H9 (cell line): ENCODE results near the gene CLDN12. TPM values are rescaled to one million over a fixed set of nuclear protein-coding genes. Genes with fewer than 3 reads are reported as not detected.

Experiments used
- DNase-seq: peaks from one replicate; pipeline ENCODE4 v3.0.0-alpha.2; 2017
- H2AFZ ChIP-seq: one replicate; pipeline ENCODE4 v1.6.1; 2013; ENCODE audit warnings: mild to moderate bottlenecking, low read length, control low read depth, moderate library complexity
- H2AK5ac ChIP-seq: 2 replicates; pipeline ENCODE4 v1.6.1; 2013; ENCODE audit warnings: low read length, control low read depth, mixed read lengths; ENCODE audit not compliant: insufficient read length
- H2BK120ac ChIP-seq: one replicate; pipeline ENCODE4 v1.6.1; 2013; ENCODE audit warnings: low read depth, mild to moderate bottlenecking, low read length, control low read depth, inconsistent platforms; ENCODE audit not compliant: poor library complexity, severe bottlenecking
- H2BK12ac ChIP-seq: 2 replicates; pipeline ENCODE4 v1.6.1; 2013; ENCODE audit warnings: low read length, control low read depth, mixed read lengths, low read depth; ENCODE audit not compliant: insufficient read length
- H2BK15ac ChIP-seq: 2 replicates; pipeline ENCODE4 v1.6.1; 2013; ENCODE audit warnings: low read depth, low read length, control low read depth
- H2BK20ac ChIP-seq: one replicate; pipeline ENCODE4 v1.6.1; 2013; ENCODE audit warnings: low read depth, mild to moderate bottlenecking, low read length, control low read depth, inconsistent platforms; ENCODE audit not compliant: poor library complexity, severe bottlenecking
- H2BK5ac ChIP-seq: 2 replicates; pipeline ENCODE4 v1.6.1; 2013; ENCODE audit warnings: low read length, control low read depth, mixed read lengths; ENCODE audit not compliant: insufficient read length
- H3K14ac ChIP-seq: 2 replicates; pipeline ENCODE4 v1.6.1; 2013; ENCODE audit warnings: low read length, control low read depth; ENCODE audit not compliant: insufficient read depth
- H3K18ac ChIP-seq: 2 replicates; pipeline ENCODE4 v1.6.1; 2013; ENCODE audit warnings: low read depth, mild to moderate bottlenecking, mixed read lengths, low read length, control low read depth; ENCODE audit not compliant: insufficient read length
- H3K23ac ChIP-seq: 2 replicates; pipeline ENCODE4 v1.6.1; 2013; ENCODE audit warnings: low read length, control low read depth, mixed read lengths, low read depth; ENCODE audit not compliant: insufficient read length
- H3K23me2 ChIP-seq: 2 replicates; pipeline ENCODE4 v1.6.1; 2013; ENCODE audit warnings: low read depth, mild to moderate bottlenecking, mixed read lengths, low read length, control low read depth; ENCODE audit not compliant: insufficient read length, poor library complexity, severe bottlenecking
- H3K27ac ChIP-seq: 2 replicates; pipeline ENCODE4 v1.5.1; 2013; ENCODE audit warnings: low read length, control low read depth, mixed read lengths, low read depth; ENCODE audit not compliant: insufficient read length
- H3K27me3 ChIP-seq: 2 replicates; pipeline ENCODE4 v1.6.1; 2013; ENCODE audit warnings: low read length, control low read depth, inconsistent platforms; ENCODE audit not compliant: insufficient read depth
- H3K4ac ChIP-seq: 2 replicates; pipeline ENCODE4 v1.6.1; 2013; ENCODE audit warnings: low read depth, mild to moderate bottlenecking, control low read depth, inconsistent platforms, low read length, moderate library complexity
- H3K4me1 ChIP-seq: 2 replicates; pipeline ENCODE4 v1.6.1; 2013; ENCODE audit warnings: low read length, control low read depth, inconsistent platforms; ENCODE audit not compliant: insufficient read depth
- H3K4me2 ChIP-seq: 2 replicates; pipeline ENCODE4 v1.6.1; 2013; ENCODE audit warnings: low read length, control low read depth, mixed read lengths; ENCODE audit not compliant: insufficient read length, insufficient read depth
- H3K56ac ChIP-seq: 2 replicates; pipeline ENCODE4 v1.6.1; 2013; ENCODE audit warnings: low read depth, mild to moderate bottlenecking, mixed read lengths, low read length, control low read depth; ENCODE audit not compliant: insufficient read length
- H3K79me1 ChIP-seq: 2 replicates; pipeline ENCODE4 v1.6.1; 2013; ENCODE audit warnings: low read depth, mild to moderate bottlenecking, moderate library complexity, low read length, control low read depth, inconsistent platforms; ENCODE audit not compliant: insufficient read depth, poor library complexity, severe bottlenecking
- H3K79me2 ChIP-seq: 2 replicates; pipeline ENCODE4 v1.6.1; 2013; ENCODE audit warnings: low read length, control low read depth, inconsistent platforms; ENCODE audit not compliant: insufficient read depth
- H3K9ac ChIP-seq: 2 replicates; pipeline ENCODE4 v1.6.1; 2013; ENCODE audit warnings: low read length, control low read depth, mixed read lengths; ENCODE audit not compliant: insufficient read length; ENCODE audit errors: extremely low read depth
- H3K9me3 ChIP-seq: one replicate; pipeline ENCODE4 v1.6.1; 2013; ENCODE audit warnings: low read depth, low read length, inconsistent platforms; ENCODE audit not compliant: control insufficient read depth
- H3T11ph ChIP-seq: one replicate; pipeline ENCODE4 v1.6.1; 2013; ENCODE audit warnings: mild to moderate bottlenecking, low read length, control low read depth, inconsistent platforms
- H4K20me1 ChIP-seq: one replicate; pipeline ENCODE4 v1.6.1; 2013; ENCODE audit not compliant: control insufficient read depth, insufficient read length, insufficient read depth
- H4K5ac ChIP-seq: 2 replicates; pipeline ENCODE4 v1.6.1; 2013; ENCODE audit warnings: low read depth, mild to moderate bottlenecking, mixed read lengths, low read length, control low read depth; ENCODE audit not compliant: insufficient read length
- H4K8ac ChIP-seq: replicated peaks from 2 replicates; pipeline ENCODE4 v1.6.1; 2013; ENCODE audit warnings: low read length, control low read depth, mixed read lengths, low read depth; ENCODE audit not compliant: insufficient read length
- H4K91ac ChIP-seq: 2 replicates; pipeline ENCODE4 v1.6.1; 2013; ENCODE audit warnings: low read depth, mild to moderate bottlenecking, moderate library complexity, mixed read lengths, low read length, control low read depth; ENCODE audit not compliant: insufficient read length
- H3K27ac Mint-ChIP-seq, 3 experiments: 2 replicates in 2 of 3; 3 replicates in 1 of 3; pipeline ENCODE4 v1.8.0; 2020 to 2021; ENCODE audit warnings: mixed read lengths in 3 of 3, mild to moderate bottlenecking in 1 of 3, moderate library complexity in 1 of 3
- H3K27me3 Mint-ChIP-seq: 2 replicates; pipeline ENCODE4 v1.8.0; 2021; ENCODE audit warnings: low read depth, mild to moderate bottlenecking, moderate library complexity, mixed read lengths
- H3K36me3 Mint-ChIP-seq, 3 experiments: 2 replicates in 2 of 3; 3 replicates in 1 of 3; pipeline ENCODE4 v1.8.0; 2020 to 2021; ENCODE audit warnings: low read depth in 3 of 3, mixed read lengths in 3 of 3; ENCODE audit not compliant: insufficient read depth in 1 of 3
- H3K4me1 Mint-ChIP-seq, 2 experiments: 2 replicates each; pipeline ENCODE4 v1.8.0; 2020; ENCODE audit warnings: mixed read lengths in 2 of 2
- H3K4me3 Mint-ChIP-seq, 2 experiments: 2 replicates in 1 of 2; 3 replicates in 1 of 2; pipeline ENCODE4 v1.8.0; 2020 to 2021; ENCODE audit warnings: mild to moderate bottlenecking in 2 of 2, mixed read lengths in 2 of 2, moderate library complexity in 1 of 2
- H3K9me3 Mint-ChIP-seq, 2 experiments: 2 replicates in 1 of 2; 3 replicates in 1 of 2; pipeline ENCODE4 v1.8.0; 2020; ENCODE audit warnings: mild to moderate bottlenecking in 2 of 2, mixed read lengths in 2 of 2, moderate library complexity in 1 of 2
- CTCF ChIP-seq: fragments of 200-600 bp; sonication (generic); conservative IDR thresholded peaks from 3 replicates; pipeline ENCODE4 v1.8.0; 2021; ENCODE audit warnings: antibody characterized with exemption, mild to moderate bottlenecking
- WGBS: extraction: QIAGEN DNeasy Blood & Tissue Kit; methylation state at CpG from one replicate; pipeline ENCODE4 v1.1.7; 2013; ENCODE audit warnings: missing lambda C conversion rate, low lambda C conversion rate, mixed read lengths; ENCODE audit not compliant: insufficient read length; ENCODE audit errors: extremely low coverage; 5-methylcytosine and 5-hydroxymethylcytosine counted together
- total RNA-seq: library from RNA; stranded (reverse); gene quantifications from 2 replicates; pipeline ENCODE4 v1.2.1, GENCODE V29; 2021

The CLDN12 gene
- total RNA-seq, 1 experiment from 2014 or later: 40.1 TPM

DNA sequence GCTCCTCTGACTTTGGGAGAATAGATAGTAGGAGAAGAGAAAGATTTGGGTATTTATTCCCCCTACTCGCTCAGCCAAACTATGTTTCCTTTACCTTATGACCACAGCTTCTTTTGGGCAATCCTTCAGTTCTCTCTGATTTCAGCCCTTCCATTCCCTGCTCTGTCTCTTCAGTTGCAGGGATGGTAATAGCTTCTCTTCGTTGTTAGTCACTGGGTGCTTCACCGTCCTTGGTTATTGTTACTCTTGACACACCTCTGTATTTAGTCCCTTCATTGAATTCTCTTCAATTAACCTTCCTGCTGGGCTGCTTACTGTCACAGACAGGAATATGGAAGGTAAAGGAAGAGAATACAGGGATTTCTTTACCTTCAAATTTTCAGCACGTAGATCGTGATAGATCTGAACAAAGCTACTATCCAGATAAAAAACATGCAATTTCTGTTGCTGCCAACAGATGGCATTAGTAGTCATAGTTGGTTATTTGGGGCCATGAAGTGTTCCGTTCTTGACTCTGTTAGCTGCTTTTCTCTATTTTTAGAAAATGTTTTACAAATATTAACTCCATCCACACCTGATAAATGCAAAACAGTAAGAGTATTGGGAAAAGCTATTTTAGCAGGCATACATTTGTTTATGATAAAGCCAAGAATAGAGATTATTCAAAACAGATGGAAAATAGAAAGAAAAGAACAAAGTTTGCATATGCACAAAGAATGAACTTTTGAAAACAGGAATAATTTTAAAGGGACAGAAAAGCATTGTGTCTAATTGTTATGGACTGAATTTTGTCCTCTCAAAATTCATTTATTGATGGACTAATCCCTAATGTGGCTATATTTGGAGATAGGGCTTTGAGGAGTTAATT is 52.1 kb downstream of the CLDN12 start:
- H2BK5ac ChIP-seq: no peak overlapping the region
- H2BK120ac ChIP-seq: no peak overlapping the region
- H4K8ac ChIP-seq: no peak overlapping the region
- H4K5ac ChIP-seq: no peak overlapping the region
- H3T11ph ChIP-seq: no peak overlapping the region
- no peak overlapping the region for H3K9ac ChIP-seq
- H2BK12ac ChIP-seq: no peak overlapping the region
- H3K9me3 Mint-ChIP-seq: no peaks in the 10 kb centered on the region; a peak in 1 of 5 replicates
- H2AFZ ChIP-seq: peak overlapping the region; percentile 43
- H4K91ac ChIP-seq: no peak overlapping the region
- peaks cover 7 to 9% of the 10 kb centered on the region in 2 experiments for H3K4me1 Mint-ChIP-seq
- no peaks in the 10 kb centered on the region for H4K20me1 ChIP-seq
- H3K23me2 ChIP-seq: no peaks in the 10 kb centered on the region
- TF ChIP-seq CTCF: peak; percentile 77
- H2BK15ac ChIP-seq: no peak overlapping the region
- H2BK20ac ChIP-seq: no peak overlapping the region
- no CpG with 5 or more reads among the region's 6 CpGs for WGBS
- H3K9me3 ChIP-seq: no peaks in the 10 kb centered on the region
- H2AK5ac ChIP-seq: no peak overlapping the region
- H3K14ac ChIP-seq: no peak overlapping the region
- H3K18ac ChIP-seq: no peak overlapping the region
- H3K79me1 ChIP-seq: no peaks in the 10 kb centered on the region
- H3K23ac ChIP-seq: no peak overlapping the region
- no peak overlapping the region for H3K4ac ChIP-seq
- no peak overlapping the region for H3K27ac ChIP-seq
- H3K79me2 ChIP-seq: no peaks in the 10 kb centered on the region
- no peaks in the 10 kb centered on the region; the same call in 1 of the 2 replicates for H3K27me3 Mint-ChIP-seq
- peak overlapping the region; percentile 22 for H3K4me2 ChIP-seq
- H3K27me3 ChIP-seq: no peaks in the 10 kb centered on the region
- DNase-seq: no peak
- no peak overlapping the region for H3K27ac Mint-ChIP-seq
- H3K36me3 Mint-ChIP-seq: no peaks in the 10 kb centered on the region
- H3K4me3 Mint-ChIP-seq: peak overlapping the region; percentile 59 to 62; a peak in 4 of 5 replicates
- H3K56ac ChIP-seq: no peak overlapping the region
- no peaks in the 10 kb centered on the region for H3K4me1 ChIP-seq
